HG03378 (cell line): ENCODE results near the gene ATP1B4.
A peak's percentile ranks its signal among the peaks of the same experiment; 100 is the strongest.

Source experiments
- ATAC-seq: cut with Tn5 transposase; IDR thresholded peaks from one replicate; pipeline ENCODE4 v1.9.1; 2021; ENCODE audit warnings: mild to moderate bottlenecking, moderate library complexity; ENCODE audit not compliant: unreplicated experiment

Gene ATP1B4

DNA sequence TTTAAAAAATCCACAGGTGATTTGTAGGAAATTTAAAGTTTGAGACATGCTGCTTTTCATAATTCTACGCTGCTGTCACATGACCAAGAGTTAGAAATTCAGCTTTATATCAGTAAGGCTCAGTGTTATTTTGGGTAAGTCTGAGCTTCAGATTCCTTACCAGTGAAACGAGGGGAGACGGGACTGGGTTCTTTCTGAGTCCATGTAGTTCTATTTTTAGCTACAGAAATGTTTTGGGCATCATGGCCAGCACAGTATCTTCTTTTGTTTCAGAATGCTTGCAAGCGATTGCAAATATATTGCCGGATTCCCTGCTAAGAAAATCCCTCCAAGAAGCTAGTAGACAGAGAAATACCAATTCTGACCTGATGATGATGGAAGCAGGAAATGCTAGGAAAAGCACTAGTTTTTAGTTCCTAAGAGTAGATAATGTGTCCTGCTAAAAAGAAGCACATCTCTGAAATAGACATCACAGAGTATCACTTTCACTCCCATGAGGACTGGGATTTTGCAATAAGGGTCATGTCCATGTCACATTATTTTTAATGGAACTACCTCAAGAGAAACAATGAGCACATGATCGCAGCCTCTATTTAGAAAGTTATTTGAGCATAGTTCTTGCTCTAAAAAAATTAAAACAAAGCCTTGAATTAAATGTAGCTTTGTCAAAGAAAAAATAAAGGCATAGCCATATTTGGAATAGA, 10.9 kb downstream of the ATP1B4 start:
- ATAC-seq, result no peak

DNA sequence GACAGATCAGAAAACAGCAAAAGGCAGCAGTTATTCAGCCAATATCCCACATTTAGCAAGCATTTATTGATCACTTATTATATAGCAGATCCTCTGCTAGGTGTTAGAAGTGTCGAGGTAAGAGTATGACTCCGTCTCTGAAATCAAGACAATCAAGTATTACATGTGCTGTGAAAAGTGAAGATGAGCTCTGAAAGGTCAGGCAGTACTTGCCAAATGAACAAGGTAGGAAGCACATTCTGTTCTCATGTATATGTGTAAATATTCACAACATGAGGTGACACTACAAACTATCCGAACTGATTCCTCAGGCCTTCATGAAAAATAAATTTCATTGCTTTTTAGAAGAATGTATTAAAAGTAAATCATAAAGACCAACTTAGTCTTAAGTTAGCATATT, 15.3 kb downstream of the ATP1B4 start:
- ATAC-seq, result no peak

DNA sequence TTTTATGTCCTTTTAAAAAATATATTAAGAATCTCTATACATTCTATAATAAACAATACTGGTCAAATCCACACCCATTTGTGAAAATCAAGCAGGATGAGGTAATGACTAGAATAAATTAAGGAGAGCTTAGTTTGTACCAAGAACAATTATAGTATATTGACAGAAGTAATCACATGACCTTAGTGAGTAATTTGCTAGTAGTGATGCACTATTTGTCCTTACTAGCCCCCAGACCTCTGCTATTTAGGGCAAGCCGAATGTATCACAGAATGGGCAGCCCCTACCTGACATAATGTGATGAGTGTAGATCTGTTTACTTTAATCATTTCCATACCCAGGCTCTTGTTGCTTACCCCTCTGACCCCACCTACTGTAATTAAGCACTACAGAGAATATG, 15.8 kb downstream of the ATP1B4 start:
- ATAC-seq, result no peak

GRCh38 chrX:120378570-120378969, 16.7 kb downstream of the ATP1B4 start:
- no peak for ATAC-seq

GRCh38 chrX:120379937-120380681, 18.2 kb downstream of the ATP1B4 start:
- ATAC-seq, result no peak

DNA sequence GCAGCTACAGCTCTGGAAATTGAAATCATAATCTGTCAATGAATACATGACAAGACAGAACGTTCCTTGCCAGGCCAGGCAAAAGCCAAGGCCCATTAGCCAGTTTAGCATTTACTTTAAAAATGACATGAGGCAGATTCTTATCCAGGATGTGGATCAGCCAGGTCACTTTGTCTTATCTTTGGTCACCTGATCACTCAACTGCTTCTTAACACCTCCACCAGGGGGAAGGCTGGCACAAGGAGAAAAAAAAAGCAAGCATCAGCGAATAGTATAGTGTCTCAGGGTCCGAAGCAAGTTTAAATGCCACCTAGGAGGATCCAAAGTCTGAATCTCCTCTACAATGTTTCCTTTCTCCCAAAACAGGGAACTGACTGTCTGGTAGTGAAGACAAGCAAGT, 18.8 kb downstream of the ATP1B4 start:
- peak; percentile 72 for ATAC-seq

- ATAC-seq, result no peak
These were observed 39.4 kb downstream of the ATP1B4 start for GRCh38 chrX:120401301-120401700.

DNA sequence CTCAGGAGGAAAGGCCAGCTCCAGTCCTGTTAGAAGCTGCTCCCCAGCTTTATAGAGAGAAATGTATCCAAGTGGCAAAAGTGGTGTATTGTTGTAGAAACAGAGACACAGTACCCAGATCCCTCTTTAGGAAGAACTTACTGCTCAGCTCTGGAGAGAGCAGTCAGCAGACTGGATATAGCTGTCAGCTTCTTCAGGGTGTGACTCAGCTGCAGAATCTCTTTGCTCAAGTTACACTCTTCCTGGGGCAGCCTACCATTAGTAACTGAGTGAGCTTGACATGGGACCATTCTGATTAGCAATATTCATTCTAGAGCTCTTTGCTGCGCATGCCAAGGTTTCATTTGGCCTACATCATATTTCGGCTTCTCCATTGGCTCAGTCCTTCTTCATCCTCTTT, 40.5 kb downstream of the ATP1B4 start:
- ATAC-seq, result no peak

GRCh38 chrX:120406638-120407037, 44.7 kb downstream of the ATP1B4 start:
- ATAC-seq, result no peak

- no peak for ATAC-seq
These were observed 46.3 kb downstream of the ATP1B4 start for GRCh38 chrX:120408168-120408567.

- no peak for ATAC-seq
These were observed 57.6 kb downstream of the ATP1B4 start for GRCh38 chrX:120419463-120419862.

GRCh38 chrX:120426599-120426998, 64.7 kb downstream of the ATP1B4 start:
- no peak for ATAC-seq

GRCh38 chrX:120428309-120428708, 66.4 kb downstream of the ATP1B4 start:
- no peak for ATAC-seq

- ATAC-seq, result peak; percentile 75
These were observed 68.1 kb downstream of the ATP1B4 start for GRCh38 chrX:120429776-120430540.
